ENCODE data around the gene CLTC. TPM values are rescaled to one million over a fixed set of nuclear protein-coding genes. Genes with fewer than 3 reads are reported as not detected.

CLTC gene
- total RNA-seq, 1 donor from 2014 or later = 113 TPM

DNA sequence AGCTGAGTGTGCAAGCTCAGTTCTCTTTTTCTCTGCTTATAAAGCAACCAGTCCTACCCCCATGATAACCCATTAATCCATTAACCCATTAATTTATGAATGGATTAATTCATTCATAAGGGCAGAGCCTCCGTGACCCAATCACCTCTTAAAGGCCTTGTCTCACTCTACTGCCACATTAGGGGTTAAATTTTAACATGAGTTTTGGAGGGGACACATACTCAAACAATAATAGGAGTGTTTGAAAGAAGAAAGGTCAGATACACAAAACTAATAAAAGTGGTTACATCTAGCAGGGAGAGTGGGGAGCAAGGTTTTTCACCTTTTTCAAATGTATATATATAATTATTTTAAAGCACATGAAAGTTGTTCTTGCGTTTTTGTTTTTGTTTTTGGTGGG is 94.6 kb downstream of the CLTC start:
- H3K27me3 ChIP-seq = no peaks in the 10 kb centered on the region
- no peak overlapping the region for H3K4me3 ChIP-seq
- no peaks in the 10 kb centered on the region for H3K36me3 ChIP-seq
- H3K4me1 ChIP-seq = no peaks in the 10 kb centered on the region
- TF ChIP-seq POLR2AphosphoS5 (IDR thresholded peaks at IDR 0.05; ENCODE audit: insufficient read depth in 1 of 2, low read depth in 1 of 2) (no peak), POLR2A (IDR thresholded peaks at IDR 0.05) (no peak)
- TF ChIP-seq, protein P1, sequence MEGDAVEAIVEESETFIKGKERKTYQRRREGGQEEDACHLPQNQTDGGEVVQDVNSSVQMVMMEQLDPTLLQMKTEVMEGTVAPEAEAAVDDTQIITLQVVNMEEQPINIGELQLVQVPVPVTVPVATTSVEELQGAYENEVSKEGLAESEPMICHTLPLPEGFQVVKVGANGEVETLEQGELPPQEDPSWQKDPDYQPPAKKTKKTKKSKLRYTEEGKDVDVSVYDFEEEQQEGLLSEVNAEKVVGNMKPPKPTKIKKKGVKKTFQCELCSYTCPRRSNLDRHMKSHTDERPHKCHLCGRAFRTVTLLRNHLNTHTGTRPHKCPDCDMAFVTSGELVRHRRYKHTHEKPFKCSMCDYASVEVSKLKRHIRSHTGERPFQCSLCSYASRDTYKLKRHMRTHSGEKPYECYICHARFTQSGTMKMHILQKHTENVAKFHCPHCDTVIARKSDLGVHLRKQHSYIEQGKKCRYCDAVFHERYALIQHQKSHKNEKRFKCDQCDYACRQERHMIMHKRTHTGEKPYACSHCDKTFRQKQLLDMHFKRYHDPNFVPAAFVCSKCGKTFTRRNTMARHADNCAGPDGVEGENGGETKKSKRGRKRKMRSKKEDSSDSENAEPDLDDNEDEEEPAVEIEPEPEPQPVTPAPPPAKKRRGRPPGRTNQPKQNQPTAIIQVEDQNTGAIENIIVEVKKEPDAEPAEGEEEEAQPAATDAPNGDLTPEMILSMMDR (IDR thresholded peaks at IDR 0.05) = no peak
- H3K9me3 ChIP-seq = no peaks in the 10 kb centered on the region
- H3K27ac ChIP-seq = no peak overlapping the region
- no peak for DNase-seq (ENCODE audit: extremely low spot score in 2 of 2)
- intact Hi-C loops (cut with DNase I) = no loop called here

DNA sequence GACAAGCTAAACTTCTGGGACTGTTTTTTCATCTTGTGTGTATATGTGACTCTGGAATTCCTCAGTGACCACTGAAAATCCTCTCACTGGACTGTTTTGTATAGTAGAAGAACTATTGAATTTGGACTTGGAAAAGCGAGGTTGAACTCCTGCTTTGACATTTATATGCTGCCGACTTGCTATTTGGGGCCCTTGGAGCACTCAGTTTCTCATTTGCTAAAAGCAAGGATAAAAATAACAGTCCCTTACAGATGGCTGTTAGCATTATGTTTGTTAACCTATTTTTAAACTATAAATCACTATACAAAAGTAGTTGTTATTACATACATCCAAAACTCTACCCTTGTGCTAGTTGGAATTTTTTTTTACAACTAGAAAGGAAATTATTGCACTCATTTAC is 96.7 kb downstream of the CLTC start:
- no peak for TF ChIP-seq POLR2AphosphoS5 (IDR thresholded peaks at IDR 0.05; ENCODE audit: insufficient read depth in 1 of 2, low read depth in 1 of 2)
- TF ChIP-seq, protein P1 (IDR thresholded peaks at IDR 0.05) = no peak
- no peak for TF ChIP-seq POLR2A (IDR thresholded peaks at IDR 0.05)
- intact Hi-C loops (cut with DNase I) = no loop called here
- no peaks in the 10 kb centered on the region for H3K4me1 ChIP-seq
- no peaks in the 10 kb centered on the region for H3K9me3 ChIP-seq
- H3K27me3 ChIP-seq = no peaks in the 10 kb centered on the region
- H3K27ac ChIP-seq = no peak overlapping the region
- no peaks in the 10 kb centered on the region for H3K36me3 ChIP-seq
- no peak overlapping the region for H3K4me3 ChIP-seq
- no peak for DNase-seq (ENCODE audit: extremely low spot score in 2 of 2)

DNA sequence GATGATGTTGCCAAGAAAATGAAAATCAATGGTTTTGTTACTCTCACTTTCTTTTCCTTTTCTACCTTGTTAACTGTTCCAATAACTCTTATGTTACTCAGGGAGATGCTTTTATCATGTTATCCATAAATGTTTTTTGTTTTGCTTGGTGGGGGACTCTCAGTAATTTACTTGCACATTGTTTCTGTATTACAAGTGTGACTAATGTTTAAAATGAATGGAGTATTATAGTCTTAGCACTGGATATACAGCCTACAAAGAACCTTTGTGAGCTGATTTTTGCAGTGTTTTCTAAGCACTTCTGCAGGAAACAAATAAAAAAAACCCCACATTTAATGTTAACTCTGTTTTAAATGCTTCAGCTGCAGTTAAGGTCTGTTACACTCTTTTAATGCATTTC is 99.8 kb downstream of the CLTC start:
- H3K4me1 ChIP-seq = peaks cover 18% of the 10 kb centered on the region
- no peaks in the 10 kb centered on the region for H3K36me3 ChIP-seq
- DNase-seq (ENCODE audit: extremely low spot score in 2 of 2) = no peak
- no peak overlapping the region for H3K27ac ChIP-seq
- no peaks in the 10 kb centered on the region for H3K27me3 ChIP-seq
- no peaks in the 10 kb centered on the region for H3K9me3 ChIP-seq
- TF ChIP-seq POLR2AphosphoS5 (IDR thresholded peaks at IDR 0.05; ENCODE audit: insufficient read depth in 1 of 2, low read depth in 1 of 2) = no peak
- no peak for TF ChIP-seq POLR2A (IDR thresholded peaks at IDR 0.05)
- TF ChIP-seq, protein P1 (IDR thresholded peaks at IDR 0.05) = no peak
- H3K4me3 ChIP-seq = no peak overlapping the region
- intact Hi-C loops (cut with DNase I) = no loop called here

DNA sequence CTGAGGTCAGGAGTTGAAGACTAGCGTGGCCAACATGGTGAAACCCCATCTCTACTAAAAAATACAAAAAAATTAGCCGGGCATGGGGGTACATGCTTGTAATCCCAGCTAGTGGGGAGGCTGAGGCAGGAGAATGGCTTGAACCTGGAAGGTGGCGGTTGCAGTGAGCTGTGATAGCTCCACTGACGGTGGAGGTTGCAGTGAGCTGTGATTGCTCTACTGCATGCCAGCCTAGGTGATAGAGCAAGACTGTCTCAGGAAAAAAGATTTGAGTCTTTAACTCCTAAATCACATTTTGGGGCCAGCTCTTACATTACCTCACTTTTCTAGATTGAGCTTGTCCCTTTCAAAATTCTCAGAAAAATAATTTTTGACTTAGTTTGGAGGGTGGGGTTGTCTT is 102.9 kb downstream of the CLTC start:
- intact Hi-C loops (cut with DNase I) = no loop called here
- H3K9me3 ChIP-seq = no peaks in the 10 kb centered on the region
- TF ChIP-seq, protein P1 (IDR thresholded peaks at IDR 0.05) = no peak
- TF ChIP-seq POLR2AphosphoS5 (IDR thresholded peaks at IDR 0.05; ENCODE audit: insufficient read depth in 1 of 2, low read depth in 1 of 2) = no peak
- TF ChIP-seq POLR2A (IDR thresholded peaks at IDR 0.05) = no peak
- H3K27me3 ChIP-seq = no peaks in the 10 kb centered on the region
- no peaks in the 10 kb centered on the region for H3K36me3 ChIP-seq
- no peak for DNase-seq (ENCODE audit: extremely low spot score in 2 of 2)
- no peak overlapping the region for H3K27ac ChIP-seq
- peaks cover 28% of the 10 kb centered on the region for H3K4me1 ChIP-seq
- H3K4me3 ChIP-seq = no peak overlapping the region

DNA sequence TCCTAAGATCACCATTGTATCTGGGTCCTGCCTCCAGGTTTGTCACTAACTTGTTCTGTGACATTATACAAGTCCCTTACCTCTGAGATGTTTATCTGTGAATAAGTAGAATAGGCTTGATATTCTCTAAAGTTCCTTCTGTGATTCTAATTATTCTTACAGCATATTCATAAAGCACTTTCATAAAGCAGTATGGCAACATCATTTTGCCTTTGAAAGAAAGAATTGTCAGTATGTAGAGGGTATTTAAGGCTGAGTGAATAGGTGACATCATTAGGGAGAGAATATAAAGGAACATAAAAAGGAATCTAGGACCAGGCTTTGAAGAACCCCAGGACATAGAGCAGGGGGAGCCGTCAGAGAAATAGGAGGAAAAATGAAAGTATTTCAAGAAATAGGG is 103.3 kb downstream of the CLTC start:
- intact Hi-C loops (cut with DNase I) = no loop called here
- Histone ChIP-seq H3K36me3 (no peaks in the 10 kb centered on the region), H3K4me1 (peaks cover 28% of the 10 kb centered on the region), H3K4me3 (no peak overlapping the region), H3K27me3 (no peaks in the 10 kb centered on the region), H3K9me3 (no peaks in the 10 kb centered on the region), H3K27ac (no peak overlapping the region)
- no peak for DNase-seq (ENCODE audit: extremely low spot score in 2 of 2)
- TF ChIP-seq, protein P1 (IDR thresholded peaks at IDR 0.05) = no peak
- TF ChIP-seq POLR2A (IDR thresholded peaks at IDR 0.05) (no peak), POLR2AphosphoS5 (IDR thresholded peaks at IDR 0.05; ENCODE audit: insufficient read depth in 1 of 2, low read depth in 1 of 2) (no peak)
